ENCODE measurements around the gene PAQR3.

DNA sequence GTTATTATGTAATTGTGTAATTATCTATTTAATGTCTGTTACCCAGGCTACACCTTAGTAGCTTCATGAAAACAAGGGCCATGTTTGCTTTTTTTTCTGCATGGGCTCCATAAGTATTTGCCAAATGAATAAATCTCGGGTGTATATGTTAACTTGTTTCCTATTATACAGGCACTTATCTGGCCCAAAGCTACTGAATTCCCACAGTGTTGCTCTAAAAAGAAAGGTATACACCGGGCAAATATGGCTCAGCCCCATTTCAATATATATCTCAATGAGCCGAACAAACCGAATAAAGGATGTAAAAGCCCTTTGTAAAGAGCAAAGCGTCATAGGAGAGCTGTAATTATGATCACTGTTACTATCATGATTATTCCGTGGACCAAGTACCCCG, 767 bp downstream of the PAQR3 start:
- TF ChIP-seq CTCF (IDR thresholded peaks at IDR 0.05) (no peak), POLR2AphosphoS5 (IDR thresholded peaks at IDR 0.05) (no peak), POLR2A (IDR thresholded peaks at IDR 0.05) (no peak), EP300 (IDR thresholded peaks at IDR 0.05) (no peak)
